CD4-positive, alpha-beta T cell treated with Interleukin-1 beta for 1 hour (primary cell): ENCODE data around the gene NDUFB8.
"Not testable (repeated sequence)": the region's sequence is repeated elsewhere in the genome, so short reads cannot be mapped to it uniquely, and the experiment has no call there.

Source experiments
- DNase-seq, 2 donors: peaks; one replicate each; pipeline ENCODE4 v3.0.0-alpha.2; 2020 to 2022

The NDUFB8 gene

GRCh38 chr10:100529475-100530298, at the start of gene NDUFB8:
NDUFB8 (minus strand) TSS chr10:100529871; CDS start chr10:100529851, 20 bp downstream.
- DNase-seq: peak; percentile 88 to 91

GRCh38 chr10:100576282-100576635, 46.6 kb upstream of the NDUFB8 start:
- no peak for DNase-seq

- no peak for DNase-seq
Measured at GRCh38 chr10:100575585-100576281, 46.1 kb upstream of the NDUFB8 start.

GRCh38 chr10:100575146-100575545, 45.5 kb upstream of the NDUFB8 start:
- DNase-seq: not testable (repeated sequence)

GRCh38 chr10:100571084-100571856, 41.6 kb upstream of the NDUFB8 start:
- no peak for DNase-seq

- no peak for DNase-seq
Measured at GRCh38 chr10:100570506-100570905, 40.8 kb upstream of the NDUFB8 start.

GRCh38 chr10:100569687-100570481, 40.2 kb upstream of the NDUFB8 start:
- DNase-seq: no peak

- DNase-seq: no peak
Measured at GRCh38 chr10:100568912-100569311, 39.2 kb upstream of the NDUFB8 start.

GRCh38 chr10:100567826-100568225, 38.2 kb upstream of the NDUFB8 start:
- no peak for DNase-seq

GRCh38 chr10:100567249-100567648, 37.6 kb upstream of the NDUFB8 start:
- DNase-seq: no peak

GRCh38 chr10:100566561-100566960, 36.9 kb upstream of the NDUFB8 start:
- DNase-seq: no peak

GRCh38 chr10:100565206-100565985, 35.7 kb upstream of the NDUFB8 start:
- no peak for DNase-seq

- peak; percentile 76 to 81 for DNase-seq
Measured at GRCh38 chr10:100562008-100562672, 32.5 kb upstream of the NDUFB8 start.

- no peak for DNase-seq
Measured at GRCh38 chr10:100561005-100561404, 31.3 kb upstream of the NDUFB8 start.

- no peak for DNase-seq
Measured at GRCh38 chr10:100560248-100560647, 30.6 kb upstream of the NDUFB8 start.

GRCh38 chr10:100554902-100555301, 25.2 kb upstream of the NDUFB8 start:
- DNase-seq: no peak

- no peak for DNase-seq
Measured at GRCh38 chr10:100553929-100554328, 24.3 kb upstream of the NDUFB8 start.

GRCh38 chr10:100551738-100552137, 22.1 kb upstream of the NDUFB8 start:
- no peak for DNase-seq

- no peak for DNase-seq
Measured at GRCh38 chr10:100551196-100551595, 21.5 kb upstream of the NDUFB8 start.

GRCh38 chr10:100544950-100545349, 15.3 kb upstream of the NDUFB8 start:
- no peak for DNase-seq

- DNase-seq: no peak
Measured at GRCh38 chr10:100537475-100537874, 7.8 kb upstream of the NDUFB8 start.
